HL-60/S4 (cell line): ENCODE measurements around the gene PLXNA4.

Experiments
- in situ Hi-C: fragments of 300-500 bp; cut with MboI; formaldehyde crosslinking; loops from 2 replicates; pipeline ENCODE4 v1.14.3; 2022; ENCODE audit warnings: low sequenced_read_pairs

The PLXNA4 gene

DNA sequence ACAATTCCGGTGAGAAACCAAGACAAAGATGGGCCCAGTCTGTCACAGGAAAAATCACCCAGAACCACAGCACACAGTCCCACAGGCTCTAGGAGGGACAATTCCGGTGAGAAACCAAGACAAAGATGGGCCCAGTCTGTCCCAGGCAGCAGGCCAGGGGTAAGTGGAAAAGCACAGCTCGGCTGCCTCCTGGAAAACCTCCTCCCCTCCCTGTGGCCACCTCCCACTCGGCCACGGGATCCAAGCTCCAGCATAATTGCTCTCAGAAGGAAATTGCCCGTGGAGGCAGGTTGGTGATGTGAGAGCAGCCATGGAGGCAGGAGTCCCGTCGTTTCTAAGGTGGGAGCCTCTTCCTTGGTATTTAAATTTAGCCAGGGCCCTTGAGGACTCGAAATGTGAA lies 95.7 kb downstream of the PLXNA4 start:
- in situ Hi-C loops, result no loop called here

DNA sequence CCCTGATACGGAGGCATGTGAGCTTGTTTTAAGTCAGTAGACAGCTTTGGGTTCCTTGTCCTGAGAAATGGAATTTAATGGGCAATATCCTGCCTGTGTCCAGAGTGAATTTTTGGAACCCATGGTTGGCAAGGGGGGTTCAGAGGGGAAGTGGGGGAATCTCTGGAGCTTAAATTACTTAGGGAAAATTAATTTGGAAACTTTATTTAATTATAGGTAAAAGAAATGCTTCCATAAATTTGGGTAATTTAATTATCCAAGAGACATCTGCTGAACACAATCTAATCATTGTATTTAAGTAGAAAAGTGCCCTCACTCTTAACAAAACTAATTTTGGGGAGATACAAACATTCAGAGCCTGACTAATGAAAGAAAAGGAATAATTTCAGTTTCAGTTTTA lies 99.7 kb downstream of the PLXNA4 start:
- in situ Hi-C loops, result no loop called here

DNA sequence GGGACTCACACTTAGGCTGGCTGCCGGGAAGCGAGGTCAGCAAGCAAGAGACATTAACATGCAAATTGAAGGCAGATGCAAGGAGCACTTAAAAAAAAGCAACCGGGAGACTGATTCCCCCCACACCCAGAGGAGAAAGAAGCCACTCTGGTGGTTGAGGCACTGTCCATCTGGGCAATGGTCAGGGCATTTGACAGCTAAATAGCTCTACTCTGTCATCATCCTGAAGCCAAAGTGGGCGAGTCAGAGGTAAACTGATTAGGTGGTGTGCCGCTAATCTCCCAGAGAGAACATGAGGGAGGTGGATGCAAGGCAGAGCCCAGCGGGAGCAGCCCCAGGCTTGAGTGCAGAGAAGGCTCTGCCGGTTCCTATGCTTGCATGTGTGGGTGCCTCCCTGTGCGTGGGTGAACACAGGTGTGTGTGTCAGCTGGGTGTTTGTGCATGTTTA lies 100.6 kb downstream of the PLXNA4 start:
- in situ Hi-C loops, result no loop called here

- in situ Hi-C loops, result no loop called here
Observed at GRCh38 chr7:132475037-132475668, 101.1 kb downstream of the PLXNA4 start.

GRCh38 chr7:132472463-132473120 lies 103.7 kb downstream of the PLXNA4 start:
- in situ Hi-C loops, result no loop called here

GRCh38 chr7:132471515-132471914 lies 104.8 kb downstream of the PLXNA4 start:
- in situ Hi-C loops, result no loop called here

DNA sequence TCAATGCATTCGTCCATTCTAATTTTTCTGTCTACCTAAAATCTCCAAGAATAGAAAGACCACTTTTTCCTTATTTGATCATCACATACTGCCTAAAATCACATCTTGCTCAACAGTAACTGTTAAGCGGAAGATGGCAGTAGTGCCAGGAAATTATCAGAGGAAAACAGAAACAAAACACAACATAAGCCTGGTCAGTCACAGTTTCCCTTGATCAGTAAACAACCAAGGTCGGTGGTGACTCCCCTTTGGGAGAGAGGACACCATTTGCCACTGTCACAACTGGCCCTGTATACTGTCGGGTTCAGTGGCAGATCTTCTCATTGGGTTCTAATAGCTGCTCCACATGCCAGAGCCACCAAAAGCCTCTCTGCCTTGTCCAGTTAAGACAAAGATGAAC lies 106.6 kb downstream of the PLXNA4 start:
- in situ Hi-C loops, result no loop called here

DNA sequence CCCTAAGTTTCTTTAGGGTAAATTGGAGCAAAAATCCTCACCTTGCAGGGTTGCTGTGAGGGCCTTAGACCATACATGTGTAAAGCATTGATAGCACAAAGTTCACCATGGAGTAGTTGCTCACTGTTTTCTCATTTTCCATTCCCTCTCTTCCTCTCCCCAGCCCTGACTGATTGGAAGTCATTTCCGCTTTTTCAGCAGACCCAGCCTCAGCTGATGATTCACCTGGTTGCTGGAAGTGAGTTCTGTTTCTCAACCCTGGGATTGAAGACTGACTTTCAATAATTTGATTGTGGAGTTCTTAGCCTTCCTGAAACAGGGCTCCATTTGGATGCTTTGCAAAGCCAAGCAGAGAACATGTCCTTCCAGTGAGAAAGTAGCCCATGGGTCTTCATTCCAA lies 107.0 kb downstream of the PLXNA4 start:
- in situ Hi-C loops, result no loop called here

DNA sequence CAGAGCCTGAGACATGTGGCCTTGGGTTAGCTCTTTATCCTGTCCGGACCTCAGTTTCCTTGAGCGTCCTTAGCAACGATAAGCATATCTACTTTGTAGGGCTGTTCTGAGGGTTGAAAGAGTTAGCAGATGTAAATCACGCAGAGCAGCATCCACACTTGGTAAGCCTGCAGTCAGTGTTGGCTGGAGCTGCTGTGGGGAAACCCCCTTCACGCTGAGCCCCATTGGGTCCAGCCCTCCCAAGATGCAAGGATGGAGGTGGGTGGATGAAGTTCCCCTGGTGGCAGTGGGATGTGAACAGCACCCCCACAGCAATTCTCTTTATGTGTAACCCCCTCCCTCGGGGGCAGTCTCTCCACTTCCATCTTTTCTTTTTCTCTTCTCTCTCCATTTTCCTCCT lies 109.9 kb downstream of the PLXNA4 start:
- in situ Hi-C loops, result no loop called here

DNA sequence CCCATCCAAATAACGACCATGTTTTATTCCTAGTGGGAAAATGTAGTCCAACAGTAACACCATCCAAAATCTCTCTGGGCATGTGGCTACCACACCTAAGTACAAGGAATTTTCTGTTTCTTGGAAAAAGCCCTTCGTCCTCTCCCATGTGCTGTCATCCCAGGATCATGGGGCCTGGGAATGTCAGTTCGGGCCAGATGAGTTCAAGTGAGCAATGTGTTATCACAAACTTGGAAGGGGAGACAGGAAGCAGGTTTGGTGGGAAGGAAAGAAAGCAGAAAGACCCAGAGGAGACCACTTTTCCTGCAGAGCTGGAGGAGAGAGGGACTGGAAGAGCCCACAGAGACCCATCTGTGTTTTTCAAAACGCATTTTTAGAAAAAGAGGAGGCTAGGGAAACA lies 110.8 kb downstream of the PLXNA4 start:
- in situ Hi-C loops, result no loop called here

DNA sequence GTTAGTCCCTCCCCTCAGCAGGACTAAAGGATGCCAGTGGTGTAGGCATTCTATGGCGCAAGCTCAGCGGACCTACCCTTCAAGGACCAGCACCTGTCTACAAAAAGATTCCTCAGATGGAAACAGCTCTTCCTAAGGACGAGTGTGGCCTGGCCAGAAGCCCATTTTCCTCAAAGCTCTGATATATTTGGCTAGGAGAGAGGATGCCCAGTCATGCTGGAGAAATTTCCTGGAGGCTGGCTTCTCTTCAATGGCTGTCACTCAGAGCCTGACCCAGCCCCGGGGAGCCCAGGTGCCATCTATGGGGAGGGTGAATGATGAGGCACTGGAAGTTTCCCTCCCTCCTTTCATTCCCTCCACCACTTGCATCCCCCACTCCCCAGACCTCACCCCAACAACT lies 111.5 kb downstream of the PLXNA4 start:
- in situ Hi-C loops, result no loop called here

DNA sequence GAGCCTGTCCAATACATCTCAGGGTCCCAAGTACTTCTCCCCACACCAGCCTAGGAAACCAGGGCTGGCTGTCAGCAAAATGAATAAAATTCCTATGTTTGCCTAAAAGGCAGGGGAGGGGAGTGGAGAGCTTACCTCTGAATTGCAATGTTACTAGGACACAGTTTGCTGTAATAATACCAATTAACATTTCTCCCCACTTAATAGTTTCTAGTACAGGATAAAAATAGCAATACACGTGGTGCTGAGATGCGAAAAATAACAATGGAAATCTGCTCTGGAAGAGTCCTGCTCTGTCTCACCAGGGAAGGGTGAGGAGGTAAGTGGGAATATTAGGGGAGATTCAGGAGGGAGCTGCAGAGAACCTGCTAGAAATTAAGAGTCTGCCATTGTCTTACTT lies 112.3 kb downstream of the PLXNA4 start:
- in situ Hi-C loops, result no loop called here

GRCh38 chr7:132462478-132462877 lies 113.8 kb downstream of the PLXNA4 start:
- in situ Hi-C loops, result no loop called here

DNA sequence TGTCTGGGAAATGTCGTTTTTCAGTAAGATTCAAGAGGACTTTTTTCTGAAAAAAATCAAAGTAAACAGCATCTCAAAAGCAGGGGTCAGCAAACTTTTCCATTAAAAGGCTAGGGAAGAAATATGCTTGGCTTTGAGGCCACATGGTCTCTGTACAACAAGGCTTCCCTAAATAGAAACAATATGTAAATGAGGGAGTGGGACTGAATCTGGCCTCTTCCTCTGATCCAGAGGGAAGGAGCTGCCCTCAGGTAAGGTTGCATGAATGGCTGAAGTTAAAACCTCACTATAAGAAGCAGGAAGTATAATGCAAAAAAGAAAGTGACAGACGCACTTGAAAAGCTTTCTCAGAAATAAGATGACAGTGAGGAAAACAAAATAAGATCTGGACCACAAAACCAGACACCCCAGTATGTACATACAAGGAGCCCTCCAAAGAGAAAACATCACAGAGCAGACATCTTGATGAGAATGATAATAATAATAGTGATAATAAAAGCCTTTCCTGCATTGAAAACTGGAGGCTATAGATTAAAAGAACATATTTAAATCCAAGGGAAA lies 115.2 kb downstream of the PLXNA4 start:
- in situ Hi-C loops, result no loop called here

- in situ Hi-C loops, result no loop called here
Observed at GRCh38 chr7:132458729-132459128, 117.5 kb downstream of the PLXNA4 start.

DNA sequence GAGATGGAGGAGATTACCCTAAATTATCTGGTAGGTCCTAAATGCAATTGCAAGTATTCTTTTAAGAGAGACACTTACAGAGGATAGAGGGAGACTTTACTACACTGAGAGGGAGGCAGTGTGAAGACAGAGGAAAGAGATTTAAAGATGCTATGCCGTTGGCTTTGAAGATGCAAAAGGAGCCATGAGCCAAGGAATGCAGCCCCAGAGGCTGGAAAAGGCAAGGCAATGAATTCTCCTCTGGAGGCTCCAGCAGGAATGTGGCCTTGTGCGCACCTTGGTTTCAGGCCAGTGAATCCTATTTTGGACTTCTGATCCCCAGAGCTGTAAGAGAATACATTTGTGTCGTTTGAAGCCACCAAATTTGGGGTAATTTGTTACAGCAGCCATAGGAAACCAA lies 118.6 kb downstream of the PLXNA4 start:
- in situ Hi-C loops, result no loop called here

DNA sequence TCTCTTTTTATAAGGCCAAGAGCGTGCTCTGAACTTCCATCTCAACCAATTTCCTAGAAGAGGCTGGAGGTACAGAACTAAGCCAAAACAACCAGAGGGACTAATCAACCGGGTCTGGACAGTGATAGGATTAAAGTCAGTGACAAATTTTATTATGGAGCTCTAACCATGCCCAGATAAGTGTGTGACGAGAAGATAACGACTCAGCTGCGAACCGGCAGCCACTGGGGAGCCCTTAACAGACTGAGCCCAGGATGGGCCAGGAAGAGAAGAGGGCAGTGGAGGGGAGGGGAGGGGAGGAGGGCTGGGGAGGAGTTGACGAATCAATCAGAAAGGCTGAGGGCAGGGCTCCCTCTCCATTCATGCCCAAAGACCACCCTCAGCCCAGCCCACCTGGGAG lies 119.9 kb downstream of the PLXNA4 start:
- in situ Hi-C loops, result no loop called here

DNA sequence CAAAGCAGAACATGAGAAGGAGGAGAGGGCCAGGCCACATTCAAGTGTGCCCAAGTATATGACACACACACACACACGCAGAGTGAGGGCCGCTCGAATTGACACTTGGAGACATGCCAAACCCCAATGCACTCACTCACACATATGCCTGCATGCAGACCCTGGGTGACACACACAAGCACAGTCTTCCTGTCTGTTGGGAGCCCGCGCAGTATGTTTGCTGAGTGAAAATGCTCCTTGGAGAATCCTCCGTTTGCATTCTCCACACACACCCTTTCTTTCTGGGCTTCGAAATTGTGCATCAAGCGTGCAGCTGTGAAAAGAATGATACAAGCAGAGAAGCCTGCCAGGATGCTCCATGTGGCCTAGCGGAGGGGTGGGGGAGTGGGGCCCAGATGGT lies 120.9 kb downstream of the PLXNA4 start:
- in situ Hi-C loops, result no loop called here

- in situ Hi-C loops, result no loop called here
Observed at GRCh38 chr7:132453826-132454225, 122.4 kb downstream of the PLXNA4 start.

DNA sequence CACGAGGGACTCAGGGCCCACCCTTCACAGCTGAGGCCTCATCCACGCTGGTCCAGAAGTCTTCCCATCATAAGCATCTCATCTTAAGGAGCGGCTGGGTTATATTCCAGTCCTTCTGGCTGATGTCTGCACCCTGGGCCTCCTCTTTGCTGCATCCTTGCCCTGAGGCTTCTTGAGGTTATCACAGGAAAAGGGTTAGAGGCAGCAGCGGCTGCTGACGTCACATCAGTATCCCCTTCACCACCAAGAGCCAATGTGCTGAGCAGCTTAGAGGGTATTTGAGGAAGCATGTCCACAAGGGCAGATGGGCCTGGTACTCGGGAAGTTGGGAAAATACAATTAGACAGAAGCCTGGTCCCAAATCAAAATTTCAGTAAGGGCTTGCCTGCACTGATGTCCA lies 125.1 kb downstream of the PLXNA4 start:
- in situ Hi-C loops, result no loop called here

GRCh38 chr7:132450696-132451095 lies 125.6 kb downstream of the PLXNA4 start:
- in situ Hi-C loops, result no loop called here

DNA sequence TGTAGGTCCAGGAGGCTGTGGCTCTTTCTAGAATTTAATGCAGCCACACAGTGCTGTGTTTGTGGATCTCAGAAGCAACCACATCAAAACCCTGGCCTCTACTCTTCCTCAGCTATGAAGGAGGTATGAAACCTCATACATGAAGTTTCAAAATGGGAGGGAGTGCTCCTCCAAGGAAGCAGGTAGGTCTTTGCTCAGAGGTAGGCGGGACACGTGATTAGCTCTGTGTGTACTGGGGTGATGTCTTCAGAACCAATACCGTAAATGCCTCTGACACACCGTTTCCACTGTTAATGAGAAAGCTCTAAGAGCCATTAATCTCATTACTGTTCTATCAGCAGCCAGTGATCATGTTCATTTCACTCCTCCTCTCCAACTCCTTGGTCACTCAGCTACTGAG lies 126.1 kb downstream of the PLXNA4 start:
- in situ Hi-C loops, result no loop called here
